Transverse colon (tissue), 4 donors: ENCODE measurements around the gene ZFC3H1.

Source experiments
- POLR2AphosphoS5 ChIP-seq, 3 donors: sonication (generic); formaldehyde crosslinking; IDR thresholded peaks; one replicate each; pipeline ENCODE4 v1.6.1; 2016; ENCODE audit warnings: antibody characterized with exemption in 3 of 3
- TF ChIP-seq, protein P1 (sequence below), 5 experiments: fragments of 200-600 bp in 3 of 5; fragments of 450-650 bp in 2 of 5; sonication (generic) in 3 of 5; IDR thresholded peaks; 1 replicate in 2 of 5; 2 replicates in 3 of 5; pipeline ENCODE4 v1.5.1; 2016 to 2017; ENCODE audit warnings: antibody characterized with exemption in 5 of 5, inconsistent platforms in 3 of 5, mild to moderate bottlenecking in 2 of 5, moderate library complexity in 1 of 5

DNA sequence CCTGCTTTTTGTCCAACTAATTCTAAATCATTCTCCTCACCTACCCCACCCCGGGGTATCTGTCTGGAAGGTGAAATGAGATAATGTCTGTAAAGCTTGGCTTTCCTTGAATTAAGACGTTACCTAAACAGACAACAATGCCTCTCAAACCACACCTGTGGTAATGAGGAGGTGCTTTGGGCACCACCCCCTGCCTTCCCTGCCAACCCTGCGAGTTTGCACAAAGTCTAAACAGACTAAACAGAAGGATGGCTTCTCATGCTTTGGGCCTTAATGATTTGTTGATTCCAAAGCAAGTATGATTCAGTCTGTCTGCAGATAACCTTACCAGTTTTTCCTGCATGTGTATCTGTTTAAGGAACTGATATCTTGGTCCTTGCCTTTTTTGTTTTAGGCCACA, 82.4 kb downstream of the ZFC3H1 start:
- TF ChIP-seq, protein P1, sequence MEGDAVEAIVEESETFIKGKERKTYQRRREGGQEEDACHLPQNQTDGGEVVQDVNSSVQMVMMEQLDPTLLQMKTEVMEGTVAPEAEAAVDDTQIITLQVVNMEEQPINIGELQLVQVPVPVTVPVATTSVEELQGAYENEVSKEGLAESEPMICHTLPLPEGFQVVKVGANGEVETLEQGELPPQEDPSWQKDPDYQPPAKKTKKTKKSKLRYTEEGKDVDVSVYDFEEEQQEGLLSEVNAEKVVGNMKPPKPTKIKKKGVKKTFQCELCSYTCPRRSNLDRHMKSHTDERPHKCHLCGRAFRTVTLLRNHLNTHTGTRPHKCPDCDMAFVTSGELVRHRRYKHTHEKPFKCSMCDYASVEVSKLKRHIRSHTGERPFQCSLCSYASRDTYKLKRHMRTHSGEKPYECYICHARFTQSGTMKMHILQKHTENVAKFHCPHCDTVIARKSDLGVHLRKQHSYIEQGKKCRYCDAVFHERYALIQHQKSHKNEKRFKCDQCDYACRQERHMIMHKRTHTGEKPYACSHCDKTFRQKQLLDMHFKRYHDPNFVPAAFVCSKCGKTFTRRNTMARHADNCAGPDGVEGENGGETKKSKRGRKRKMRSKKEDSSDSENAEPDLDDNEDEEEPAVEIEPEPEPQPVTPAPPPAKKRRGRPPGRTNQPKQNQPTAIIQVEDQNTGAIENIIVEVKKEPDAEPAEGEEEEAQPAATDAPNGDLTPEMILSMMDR (IDR thresholded peaks at IDR 0.05): no peak
- no peak for TF ChIP-seq POLR2AphosphoS5 (IDR thresholded peaks at IDR 0.05)
